GM23338 (cell line): ENCODE measurements around the gene USP27X. TPM values are rescaled to one million over a fixed set of nuclear protein-coding genes. Genes with fewer than 3 reads are reported as not detected.

ENCODE experiments used
- ATAC-seq: fragments of 200-7000 bp; cut with Tn5 transposase; 3 replicates; pipeline ENCODE4 v1.9.1; 2020
- DNase-seq: peaks from one replicate; pipeline ENCODE4 v3.0.0-alpha.2; 2015; ENCODE audit warnings: low spot score
- H2AFZ ChIP-seq: fragments of 200-600 bp; sonication (generic); 2 replicates; pipeline ENCODE4 v1.8.0; 2016; ENCODE audit warnings: antibody characterized with exemption, mild to moderate bottlenecking, moderate library complexity
- H3F3A ChIP-seq: fragments of 200-600 bp; sonication (generic); replicated peaks from 2 replicates; pipeline ENCODE4 v1.8.0; 2017; ENCODE audit warnings: antibody characterized with exemption, mixed run types, low read depth
- H3K27ac ChIP-seq: fragments of 200-600 bp; sonication (generic); 2 replicates; pipeline ENCODE4 v1.6.1; 2016; ENCODE audit warnings: low read depth
- H3K27me3 ChIP-seq: fragments of 200-600 bp; sonication (generic); 2 replicates; pipeline ENCODE4 v1.8.0; 2016; ENCODE audit warnings: mild to moderate bottlenecking, mixed run types, moderate library complexity; ENCODE audit not compliant: insufficient read depth
- H3K36me3 ChIP-seq: fragments of 200-600 bp; sonication (generic); 2 replicates; pipeline ENCODE4 v1.8.0; 2016; ENCODE audit warnings: mild to moderate bottlenecking; ENCODE audit not compliant: insufficient read depth
- H3K4me1 ChIP-seq: fragments of 200-600 bp; sonication (generic); 2 replicates; pipeline ENCODE4 v1.8.0; 2016; ENCODE audit warnings: mild to moderate bottlenecking, moderate library complexity; ENCODE audit not compliant: insufficient read depth
- H3K4me2 ChIP-seq: fragments of 200-600 bp; sonication (generic); 2 replicates; pipeline ENCODE4 v1.7.1; 2017; ENCODE audit warnings: mixed run types
- H3K4me3 ChIP-seq: fragments of 200-600 bp; sonication (generic); 2 replicates; pipeline ENCODE4 v1.6.1; 2016; ENCODE audit warnings: mixed run types
- H3K79me2 ChIP-seq: fragments of 200-600 bp; sonication (generic); replicated peaks from 2 replicates; pipeline ENCODE4 v1.8.0; 2017; ENCODE audit warnings: mild to moderate bottlenecking; ENCODE audit not compliant: insufficient read depth
- H3K9me2 ChIP-seq: fragments of 200-600 bp; sonication (generic); 2 replicates; pipeline ENCODE4 v1.8.0; 2017; ENCODE audit not compliant: insufficient read depth
- H4K20me1 ChIP-seq: fragments of 200-600 bp; sonication (generic); replicated peaks from 2 replicates; pipeline ENCODE4 v1.8.0; 2017; ENCODE audit warnings: mild to moderate bottlenecking; ENCODE audit not compliant: insufficient read depth
- H3K27ac Mint-ChIP-seq: 2 replicates; pipeline ENCODE4 v1.8.0; 2020; ENCODE audit warnings: inconsistent platforms, mild to moderate bottlenecking, moderate library complexity, mixed read lengths
- H3K27me3 Mint-ChIP-seq: 3 replicates; pipeline ENCODE4 v1.8.0; 2022; ENCODE audit warnings: low read depth, mild to moderate bottlenecking, moderate library complexity, mixed read lengths, inconsistent platforms; ENCODE audit not compliant: insufficient read depth, poor library complexity
- H3K36me3 Mint-ChIP-seq: 3 replicates; pipeline ENCODE4 v1.8.0; 2021; ENCODE audit warnings: low read depth, mild to moderate bottlenecking, inconsistent platforms, moderate library complexity, mixed read lengths
- H3K4me1 Mint-ChIP-seq: 3 replicates; pipeline ENCODE4 v1.8.0; 2020; ENCODE audit warnings: mild to moderate bottlenecking, inconsistent platforms, mixed read lengths
- H3K4me3 Mint-ChIP-seq: 3 replicates; pipeline ENCODE4 v1.8.0; 2021; ENCODE audit warnings: moderate library complexity, mild to moderate bottlenecking, inconsistent platforms, mixed read lengths
- H3K9me3 Mint-ChIP-seq: 3 replicates; pipeline ENCODE4 v1.8.0; 2020; ENCODE audit warnings: moderate library complexity, mild to moderate bottlenecking, inconsistent platforms, mixed read lengths
- CREB1 ChIP-seq: fragments of 250-450 bp; sonication (Bioruptor Pico); IDR thresholded peaks from 2 replicates; pipeline ENCODE4 v1.5.0; 2020; ENCODE audit warnings: low read depth, mild to moderate bottlenecking, moderate library complexity
- CTCF ChIP-seq, 2 experiments: fragments of 200-600 bp in 1 of 2; sonication (generic) in 1 of 2; conservative IDR thresholded peaks; 2 replicates each; pipeline versions ENCODE4 v1.5.1 to v1.6.1; 2016 to 2017; ENCODE audit warnings: antibody characterized with exemption in 2 of 2, low read depth in 2 of 2, mild to moderate bottlenecking in 2 of 2, moderate library complexity in 1 of 2
- ETS1 ChIP-seq: IDR thresholded peaks from 2 replicates; pipeline ENCODE4 v1.6.1; 2016; ENCODE audit warnings: antibody characterized with exemption
- EZH2 ChIP-seq: fragments of 200-600 bp; sonication (generic); IDR thresholded peaks from one replicate; pipeline ENCODE4 v1.8.0; 2017; ENCODE audit warnings: antibody characterized with exemption, mild to moderate bottlenecking, low read depth; ENCODE audit not compliant: unreplicated experiment
- EZH2phosphoT487 ChIP-seq: fragments of 200-600 bp; sonication (generic); IDR thresholded peaks from one replicate; pipeline ENCODE4 v1.8.1; 2018; ENCODE audit warnings: antibody characterized with exemption; ENCODE audit not compliant: unreplicated experiment
- JUNB ChIP-seq: IDR thresholded peaks from one replicate; pipeline ENCODE4 v1.6.1; 2016; ENCODE audit warnings: antibody characterized with exemption; ENCODE audit not compliant: unreplicated experiment
- NANOG ChIP-seq: IDR thresholded peaks from 2 replicates; pipeline ENCODE4 v1.6.1; 2016; ENCODE audit warnings: antibody characterized with exemption, borderline replicate concordance
- POLR2AphosphoS5 ChIP-seq: IDR thresholded peaks from 2 replicates; pipeline ENCODE4 v1.6.1; 2016; ENCODE audit warnings: antibody characterized with exemption, low read depth
- REST ChIP-seq: IDR thresholded peaks from one replicate; pipeline ENCODE4 v1.6.1; 2018; ENCODE audit warnings: antibody characterized with exemption; ENCODE audit not compliant: unreplicated experiment
- STAT1 ChIP-seq: IDR thresholded peaks from one replicate; pipeline ENCODE4 v1.6.1; 2016; ENCODE audit warnings: antibody characterized with exemption; ENCODE audit not compliant: unreplicated experiment
- ZNF114 ChIP-seq: fragments of 250-450 bp; sonication (Bioruptor Pico); IDR thresholded peaks from 2 replicates; pipeline ENCODE4 v1.5.0; 2020; ENCODE audit warnings: mild to moderate bottlenecking, moderate library complexity
- ZNF331 ChIP-seq: fragments of 250-450 bp; sonication (Bioruptor Pico); IDR thresholded peaks from 2 replicates; pipeline ENCODE4 v1.5.0; 2020; ENCODE audit warnings: low read depth, mild to moderate bottlenecking, moderate library complexity
- polyA plus RNA-seq: library from polyadenylated mRNA; unstranded; fragments of >200 nt; fragmentation: Nextera tagmentation; extraction: Ambion mirVana; gene quantifications from 2 replicates; pipeline ENCODE4 v1.2.1, GENCODE V29; 2016
- total RNA-seq: library from RNA; depleted of rRNA; stranded (reverse); fragments of >200 nt; shearing (Covaris generic); gene quantifications from 2 replicates; pipeline ENCODE4 v1.2.3, GENCODE V29; 2014

USP27X gene
- total and polyA plus RNA-seq, 2 experiments from 2014 or later = 1.1 to 5.0 TPM

DNA sequence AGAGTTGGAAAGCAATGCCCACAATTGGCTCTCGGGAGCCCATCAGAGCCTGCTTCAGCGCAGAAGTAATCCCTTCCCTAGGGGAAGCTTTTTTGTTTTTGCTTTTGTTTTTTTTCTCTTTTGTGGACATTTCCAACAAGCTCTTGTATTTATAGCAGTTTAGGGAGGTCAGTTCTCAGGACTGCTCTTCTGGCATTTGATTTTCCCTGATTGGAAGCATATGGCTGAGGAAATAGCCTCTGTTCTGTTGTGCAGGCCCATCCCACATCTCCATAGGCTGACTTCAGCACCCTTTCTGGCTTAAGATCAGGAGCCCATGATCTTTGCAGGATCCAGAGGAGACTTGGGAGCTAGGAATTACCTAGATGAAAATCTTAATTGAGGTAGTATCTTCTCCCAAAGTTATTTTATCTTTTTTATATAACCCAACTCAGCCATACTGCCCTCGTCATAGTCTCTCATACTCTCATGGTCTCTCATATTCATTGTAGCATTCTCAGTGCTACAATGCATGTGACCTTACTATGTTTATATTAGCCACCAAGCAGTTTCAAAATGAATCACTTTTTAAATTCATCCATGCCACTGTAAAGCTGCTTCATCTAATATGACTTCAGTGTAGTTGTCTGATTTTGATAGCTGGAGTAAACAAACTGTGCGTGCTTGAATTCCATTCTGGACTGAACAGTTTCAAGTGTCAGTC is 33.4 kb upstream of the USP27X start:
- peaks cover 2% of the 10 kb centered on the region for H3K27me3 Mint-ChIP-seq
- H3K4me3 Mint-ChIP-seq = no peak overlapping the region
- H4K20me1 ChIP-seq = no peaks in the 10 kb centered on the region
- DNase-seq (no peak), ATAC-seq (no peak)
- H3F3A ChIP-seq = no peaks in the 10 kb centered on the region
- no peaks in the 10 kb centered on the region for H3K79me2 ChIP-seq
- H3K27me3 ChIP-seq = no peaks in the 10 kb centered on the region
- H3K36me3 Mint-ChIP-seq = no peaks in the 10 kb centered on the region
- no peaks in the 10 kb centered on the region; the same call in 2 of the 3 replicates for H3K4me1 Mint-ChIP-seq
- TF ChIP-seq ZNF331 (CRISPR knock-in tag) (no peak), NANOG (no peak), ZNF114 (CRISPR knock-in tag) (no peak), EZH2 (no peak), EZH2phosphoT487 (no peak), ETS1 (no peak), CREB1 (CRISPR knock-in tag) (no peak), POLR2AphosphoS5 (no peak)
- H3K9me2 ChIP-seq = no peaks in the 10 kb centered on the region
- no peak overlapping the region for H2AFZ ChIP-seq
- no peak overlapping the region for H3K4me2 ChIP-seq
- H3K4me3 ChIP-seq = no peak overlapping the region
- H3K4me1 ChIP-seq = no peaks in the 10 kb centered on the region
- no peaks in the 10 kb centered on the region for H3K9me3 Mint-ChIP-seq
- H3K27ac ChIP-seq = no peak overlapping the region
- H3K36me3 ChIP-seq = no peaks in the 10 kb centered on the region
- H3K27ac Mint-ChIP-seq = no peak overlapping the region

- Histone ChIP-seq H3K9me2 (no peaks in the 10 kb centered on the region), H3K27ac (no peak overlapping the region), H3K4me1 (no peaks in the 10 kb centered on the region), H3K36me3 (no peaks in the 10 kb centered on the region), H3K27me3 (no peaks in the 10 kb centered on the region), H3K4me3 (no peak overlapping the region), H2AFZ (no peak overlapping the region), H4K20me1 (no peaks in the 10 kb centered on the region), H3K79me2 (no peaks in the 10 kb centered on the region), H3F3A (no peaks in the 10 kb centered on the region), H3K4me2 (no peak overlapping the region)
- no peak for ATAC-seq
- H3K27me3 Mint-ChIP-seq = peaks cover 2% of the 10 kb centered on the region
- no peaks in the 10 kb centered on the region for H3K4me1 Mint-ChIP-seq
- H3K9me3 Mint-ChIP-seq = no peaks in the 10 kb centered on the region
- H3K27ac Mint-ChIP-seq = no peak overlapping the region
- no peaks in the 10 kb centered on the region for H3K36me3 Mint-ChIP-seq
- DNase-seq = no peak
- no peak overlapping the region for H3K4me3 Mint-ChIP-seq
- TF ChIP-seq EZH2phosphoT487 (no peak), CTCF (conservative IDR thresholded peaks at IDR 0.05; ENCODE audit: low read depth in 2 of 2) (no peak), STAT1 (no peak), REST (no peak), JUNB (no peak), ZNF114 (CRISPR knock-in tag) (no peak)
Measured at GRCh38 chrX:49846522-49846921, 32.8 kb upstream of the USP27X start.
